Stimulated activated memory B cell treated with anti-CD40 and anti-IgM and Interleukin-4, amounts not matched to agents 10 μg/mL and 1 μg/mL and 100 μg/mL, for 72 hours (primary cell): ENCODE data around the gene BCL2.

Source experiments
- ATAC-seq: fragments of 150-1000 bp; cut with Tn5 transposase; 2 replicates; pipeline ENCODE4 v1.10.0; 2021
- H3K27ac Mint-ChIP-seq: one replicate; pipeline ENCODE4 v1.8.0; 2022; ENCODE audit warnings: mild to moderate bottlenecking, mixed read lengths
- H3K27me3 Mint-ChIP-seq: one replicate; pipeline ENCODE4 v1.8.0; 2022; ENCODE audit warnings: mixed read lengths
- H3K36me3 Mint-ChIP-seq: one replicate; pipeline ENCODE4 v1.8.0; 2022; ENCODE audit warnings: mixed read lengths
- H3K4me1 Mint-ChIP-seq: one replicate; pipeline ENCODE4 v1.8.0; 2022; ENCODE audit warnings: mixed read lengths
- H3K4me3 Mint-ChIP-seq: one replicate; pipeline ENCODE4 v1.8.0; 2022; ENCODE audit warnings: mild to moderate bottlenecking, moderate library complexity, mixed read lengths
- H3K9me3 Mint-ChIP-seq: one replicate; pipeline ENCODE4 v1.8.0; 2022; ENCODE audit warnings: mixed read lengths

The BCL2 gene

GRCh38 chr18:63096327-63096874 lies 223.2 kb downstream of the BCL2 start:
- Mint-ChIP-seq H3K9me3 (no peaks in the 10 kb centered on the region), H3K27me3 (peaks cover 18% of the 10 kb centered on the region), H3K27ac (no peak overlapping the region), H3K4me3 (no peak overlapping the region), H3K36me3 (no peaks in the 10 kb centered on the region), H3K4me1 (peaks cover 15% of the 10 kb centered on the region)
- no peak for ATAC-seq

GRCh38 chr18:63095768-63096167 lies 223.8 kb downstream of the BCL2 start:
- Mint-ChIP-seq H3K27me3 (peaks cover 18% of the 10 kb centered on the region), H3K9me3 (no peaks in the 10 kb centered on the region), H3K27ac (no peak overlapping the region), H3K4me3 (no peak overlapping the region), H3K36me3 (no peaks in the 10 kb centered on the region), H3K4me1 (peaks cover 15% of the 10 kb centered on the region)
- no peak for ATAC-seq

DNA sequence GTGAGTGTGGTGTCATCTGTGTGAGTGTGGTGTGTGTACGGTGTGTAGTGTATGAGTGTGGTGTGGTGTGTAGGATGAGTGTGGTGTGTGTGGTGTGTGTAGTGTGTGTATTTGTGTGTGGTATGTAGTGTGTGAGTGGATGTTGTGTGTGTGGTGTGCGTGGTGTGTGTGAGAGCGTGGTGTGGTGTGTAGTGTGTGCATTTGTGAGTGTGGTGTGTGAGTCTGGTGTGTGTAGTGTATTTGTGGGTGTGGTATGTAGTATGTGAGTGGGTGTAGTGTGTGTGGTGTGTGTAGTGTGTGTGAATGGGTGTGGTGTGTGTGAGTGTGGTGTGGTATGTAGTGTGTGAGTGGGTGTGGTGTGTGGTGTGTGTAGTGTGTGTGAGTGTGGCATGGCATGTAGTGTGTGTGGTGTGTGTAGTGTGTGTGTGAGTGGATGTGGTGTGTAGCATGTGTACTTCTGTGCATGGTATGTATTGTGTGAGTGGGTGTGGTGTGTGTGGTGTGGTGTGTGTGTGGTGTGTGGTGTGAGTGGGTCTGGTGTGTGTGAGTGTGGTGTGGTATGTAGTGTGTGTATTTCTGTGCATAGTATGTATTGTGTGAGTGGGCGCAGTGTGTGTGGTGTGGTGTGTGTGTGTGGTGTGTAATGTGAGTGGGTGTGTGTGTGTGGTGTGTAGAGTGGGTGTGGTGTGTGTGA lies 227.8 kb downstream of the BCL2 start:
- peaks cover 32% of the 10 kb centered on the region for H3K27me3 Mint-ChIP-seq
- no peaks in the 10 kb centered on the region for H3K4me1 Mint-ChIP-seq
- no peak for ATAC-seq
- H3K9me3 Mint-ChIP-seq, result no peaks in the 10 kb centered on the region
- no peak overlapping the region for H3K27ac Mint-ChIP-seq
- no peaks in the 10 kb centered on the region for H3K36me3 Mint-ChIP-seq
- no peak overlapping the region for H3K4me3 Mint-ChIP-seq

DNA sequence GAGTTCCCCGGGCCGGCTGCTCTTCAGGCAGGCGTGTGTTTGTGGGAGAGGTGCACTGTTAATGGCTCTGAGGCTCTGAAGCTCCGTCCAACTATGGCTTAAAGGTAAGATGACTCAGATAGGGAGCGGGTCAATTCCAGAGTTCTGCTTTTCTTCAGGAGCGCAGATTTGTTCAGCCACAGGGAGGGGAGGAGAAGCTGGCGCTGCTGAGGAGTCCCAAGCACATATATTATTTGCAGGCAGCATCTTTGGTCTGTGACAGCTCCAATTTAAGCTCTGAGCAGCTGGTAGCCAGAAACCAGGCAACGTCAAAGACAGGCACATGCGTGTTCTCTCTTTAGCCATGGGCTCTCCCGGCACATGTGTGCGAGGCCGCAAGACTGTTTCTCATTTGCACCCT lies 229.2 kb downstream of the BCL2 start:
- Mint-ChIP-seq H3K27ac (no peak overlapping the region), H3K36me3 (no peaks in the 10 kb centered on the region), H3K27me3 (peaks cover 38% of the 10 kb centered on the region), H3K9me3 (no peaks in the 10 kb centered on the region), H3K4me3 (no peak overlapping the region), H3K4me1 (no peaks in the 10 kb centered on the region)
- ATAC-seq, result no peak

- H3K4me3 Mint-ChIP-seq, result no peak overlapping the region
- H3K27me3 Mint-ChIP-seq, result peaks cover 36% of the 10 kb centered on the region
- no peak overlapping the region for H3K27ac Mint-ChIP-seq
- H3K9me3 Mint-ChIP-seq, result no peaks in the 10 kb centered on the region
- no peak for ATAC-seq
- H3K4me1 Mint-ChIP-seq, result no peaks in the 10 kb centered on the region
- no peaks in the 10 kb centered on the region for H3K36me3 Mint-ChIP-seq
Measured at GRCh38 chr18:63089041-63089440, 230.5 kb downstream of the BCL2 start.

GRCh38 chr18:63088262-63088661 lies 231.3 kb downstream of the BCL2 start:
- Mint-ChIP-seq H3K4me1 (no peaks in the 10 kb centered on the region), H3K27me3 (peaks cover 29% of the 10 kb centered on the region), H3K27ac (no peak overlapping the region), H3K4me3 (no peak overlapping the region), H3K36me3 (no peaks in the 10 kb centered on the region), H3K9me3 (no peaks in the 10 kb centered on the region)
- ATAC-seq, result no peak

- no peaks in the 10 kb centered on the region for H3K36me3 Mint-ChIP-seq
- no peaks in the 10 kb centered on the region for H3K9me3 Mint-ChIP-seq
- peaks cover 29% of the 10 kb centered on the region for H3K27me3 Mint-ChIP-seq
- H3K4me1 Mint-ChIP-seq, result no peaks in the 10 kb centered on the region
- H3K4me3 Mint-ChIP-seq, result no peak overlapping the region
- no peak for ATAC-seq
- H3K27ac Mint-ChIP-seq, result no peak overlapping the region
Measured at GRCh38 chr18:63087421-63088230, 231.9 kb downstream of the BCL2 start.

GRCh38 chr18:63085611-63086010 lies 234.0 kb downstream of the BCL2 start:
- no peak overlapping the region for H3K4me3 Mint-ChIP-seq
- peaks cover 29% of the 10 kb centered on the region for H3K27me3 Mint-ChIP-seq
- H3K4me1 Mint-ChIP-seq, result no peaks in the 10 kb centered on the region
- no peaks in the 10 kb centered on the region for H3K36me3 Mint-ChIP-seq
- H3K9me3 Mint-ChIP-seq, result no peaks in the 10 kb centered on the region
- no peak overlapping the region for H3K27ac Mint-ChIP-seq
- no peak for ATAC-seq

- peaks cover 5% of the 10 kb centered on the region for H3K36me3 Mint-ChIP-seq
- peaks cover 5% of the 10 kb centered on the region for H3K9me3 Mint-ChIP-seq
- no peak overlapping the region for H3K27ac Mint-ChIP-seq
- H3K4me1 Mint-ChIP-seq, result no peaks in the 10 kb centered on the region
- ATAC-seq, result no peak
- H3K27me3 Mint-ChIP-seq, result peaks cover 24% of the 10 kb centered on the region
- no peak overlapping the region for H3K4me3 Mint-ChIP-seq
Measured at GRCh38 chr18:63084219-63084618, 235.3 kb downstream of the BCL2 start.

DNA sequence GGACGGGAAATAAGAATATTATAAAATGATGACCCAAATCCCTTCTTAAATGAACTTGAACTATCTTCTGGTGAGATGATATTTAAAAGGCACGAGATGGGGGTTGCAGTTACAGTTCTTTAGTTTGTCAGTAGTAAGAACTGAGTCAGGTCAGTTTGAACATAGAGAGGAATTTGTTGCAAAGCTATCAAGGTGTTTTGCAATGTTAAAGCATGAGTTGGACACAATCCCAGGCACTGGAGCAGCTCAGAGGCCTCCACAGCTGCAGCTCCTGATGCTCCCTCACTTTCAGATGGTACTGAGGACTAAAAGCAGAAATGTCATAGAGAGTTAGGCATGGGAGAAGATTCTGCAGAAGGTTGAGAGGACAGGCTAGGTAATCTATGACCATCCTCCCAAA lies 236.0 kb downstream of the BCL2 start:
- peaks cover 5% of the 10 kb centered on the region for H3K36me3 Mint-ChIP-seq
- H3K4me3 Mint-ChIP-seq, result no peak overlapping the region
- H3K4me1 Mint-ChIP-seq, result peaks cover under 1% of the 10 kb centered on the region
- H3K27ac Mint-ChIP-seq, result no peak overlapping the region
- H3K9me3 Mint-ChIP-seq, result peaks cover 5% of the 10 kb centered on the region
- H3K27me3 Mint-ChIP-seq, result peaks cover 17% of the 10 kb centered on the region
- no peak for ATAC-seq

DNA sequence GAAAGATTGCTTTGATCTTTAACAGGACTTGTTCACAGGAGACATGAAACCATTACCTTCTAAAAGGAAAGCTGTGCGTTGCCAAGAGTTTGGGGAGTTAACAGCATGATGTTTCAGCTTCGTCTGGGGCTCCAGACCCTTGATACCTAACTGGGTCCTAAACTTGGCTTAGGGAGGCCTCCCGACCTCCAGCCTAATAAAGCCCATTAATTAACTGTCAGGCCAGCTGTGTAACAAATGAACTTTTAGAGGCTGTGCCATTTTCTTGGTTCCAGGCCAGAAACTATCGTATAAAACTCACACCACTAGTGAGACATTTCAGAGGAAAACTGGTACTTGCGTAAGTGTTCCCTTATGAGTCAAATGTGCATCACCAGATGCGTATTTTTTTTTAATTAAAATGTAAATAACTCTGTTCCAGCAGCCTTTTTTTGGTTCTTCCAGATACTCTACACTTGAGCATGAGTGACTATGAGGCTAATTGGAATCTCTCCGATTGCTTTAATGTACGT lies 236.5 kb downstream of the BCL2 start:
- Mint-ChIP-seq H3K36me3 (peaks cover 5% of the 10 kb centered on the region), H3K27ac (no peak overlapping the region), H3K4me3 (no peak overlapping the region)

DNA sequence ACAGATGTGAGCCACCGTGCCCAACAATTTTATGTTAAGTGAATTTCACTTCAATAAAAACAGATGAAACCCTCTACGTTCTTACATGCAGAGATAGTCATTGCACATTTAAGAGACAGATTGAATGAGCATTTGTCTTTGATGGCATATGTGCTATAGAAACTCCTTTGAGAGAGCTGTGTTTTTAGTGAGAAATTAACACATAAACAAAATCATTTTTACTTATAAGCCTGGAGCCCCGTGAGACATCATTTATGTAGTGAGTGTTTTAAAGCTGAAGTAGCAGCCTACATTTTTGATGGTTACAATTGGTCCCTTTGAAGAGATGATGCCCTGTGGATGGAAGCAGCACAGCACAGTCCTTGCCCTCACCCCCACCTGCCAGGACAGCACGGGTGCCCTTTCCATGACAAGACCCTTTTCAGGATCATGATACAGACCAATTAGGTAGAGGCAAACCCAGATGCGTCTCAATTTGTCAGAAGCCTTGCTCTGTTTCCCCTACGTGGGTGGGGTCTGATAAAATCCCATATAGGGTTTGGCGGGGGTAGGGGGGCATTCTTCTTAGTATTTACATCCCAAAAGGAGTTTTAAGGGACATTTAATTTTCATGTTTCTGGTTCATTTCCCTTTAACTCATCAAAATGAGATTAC lies 237.1 kb downstream of the BCL2 start:
- Mint-ChIP-seq H3K36me3 (peaks cover 5% of the 10 kb centered on the region), H3K9me3 (peaks cover 7% of the 10 kb centered on the region), H3K27me3 (peaks cover 17% of the 10 kb centered on the region), H3K4me1 (peaks cover 8% of the 10 kb centered on the region), H3K4me3 (no peak overlapping the region), H3K27ac (no peak overlapping the region)
- ATAC-seq, result no peak

More for the DNA sequence above, 236.5 kb downstream of the BCL2 start:
- Mint-ChIP-seq H3K4me1 (peaks cover 6% of the 10 kb centered on the region), H3K27me3 (peaks cover 17% of the 10 kb centered on the region), H3K9me3 (peaks cover 6% of the 10 kb centered on the region)
- no peak for ATAC-seq

DNA sequence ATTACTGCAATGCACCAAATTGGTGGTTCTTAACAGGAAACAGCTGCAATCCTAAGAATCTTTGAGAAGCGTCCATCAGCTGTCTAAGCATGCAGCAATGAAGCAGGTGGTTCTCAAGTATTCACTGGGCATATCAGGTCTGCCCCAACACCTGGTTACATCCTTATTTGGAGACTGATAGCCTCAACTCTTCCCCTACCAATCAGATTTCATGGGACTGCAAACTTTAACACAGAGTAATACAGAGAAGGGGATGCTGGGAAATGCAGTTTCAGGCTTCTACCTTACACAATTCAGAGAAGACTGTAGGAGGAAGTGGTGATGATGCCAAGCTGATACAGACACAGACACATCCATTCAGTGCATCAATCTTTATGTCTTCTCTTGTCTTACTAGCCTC lies 240.5 kb downstream of the BCL2 start:
- peaks cover 7% of the 10 kb centered on the region for H3K9me3 Mint-ChIP-seq
- peaks cover 5% of the 10 kb centered on the region for H3K36me3 Mint-ChIP-seq
- H3K27me3 Mint-ChIP-seq, result peaks cover 8% of the 10 kb centered on the region
- ATAC-seq, result peak; percentile 86
- H3K27ac Mint-ChIP-seq, result no peak overlapping the region
- H3K4me1 Mint-ChIP-seq, result peaks cover 27% of the 10 kb centered on the region
- H3K4me3 Mint-ChIP-seq, result no peak overlapping the region

- ATAC-seq, result peak; percentile 90
- H3K4me3 Mint-ChIP-seq, result peak overlapping the region; percentile 26
Measured at GRCh38 chr18:63078471-63078870, 241.1 kb downstream of the BCL2 start.

DNA sequence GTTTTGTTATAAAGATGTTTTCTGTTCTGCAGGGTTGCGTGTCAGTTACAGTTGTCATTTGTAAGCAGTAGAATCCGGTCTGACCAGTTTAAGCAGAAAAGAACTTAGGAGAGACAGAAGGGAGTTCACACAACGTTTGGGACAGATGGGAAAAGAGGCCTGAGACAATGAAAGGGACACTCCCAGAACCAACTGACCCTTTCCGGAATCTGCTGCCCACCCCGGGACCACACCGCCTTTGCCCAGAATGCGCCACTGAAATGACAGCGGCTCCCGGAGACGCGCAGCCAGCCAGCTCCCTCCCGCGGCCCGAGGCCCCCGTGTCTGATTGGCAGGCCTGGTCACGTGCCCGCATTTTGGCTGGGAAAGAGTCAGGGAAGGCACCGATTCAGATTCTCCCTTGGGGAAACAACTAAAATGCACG lies 244.6 kb downstream of the BCL2 start:
- peak overlapping the region; percentile 75 for H3K4me3 Mint-ChIP-seq
- H3K36me3 Mint-ChIP-seq, result peaks cover 3% of the 10 kb centered on the region
- H3K27me3 Mint-ChIP-seq, result peaks cover 8% of the 10 kb centered on the region
- H3K4me1 Mint-ChIP-seq, result peaks cover 27% of the 10 kb centered on the region
- peak; percentile 59 for ATAC-seq
- peaks cover 5% of the 10 kb centered on the region for H3K9me3 Mint-ChIP-seq
- peak overlapping the region; percentile 67 for H3K27ac Mint-ChIP-seq

More at GRCh38 chr18:63078471-63078870, 241.1 kb downstream of the BCL2 start:
- Mint-ChIP-seq H3K4me1 (peaks cover 27% of the 10 kb centered on the region), H3K9me3 (peaks cover 7% of the 10 kb centered on the region), H3K27ac (peak overlapping the region; percentile 81), H3K27me3 (peaks cover 8% of the 10 kb centered on the region), H3K36me3 (peaks cover 5% of the 10 kb centered on the region)
